GM12865 (cell line): ENCODE data around the gene ITGB1BP2.
"Not testable (repeated sequence)": the region's sequence is repeated elsewhere in the genome, so short reads cannot be mapped to it uniquely, and the experiment has no call there.

Source experiments
- DNase-seq: peaks from one replicate; pipeline ENCODE4 v3.0.0; 2010; ENCODE audit warnings: low read depth
- H3K4me3 ChIP-seq: 2 replicates; pipeline ENCODE4 v1.5.1; 2011; ENCODE audit warnings: mild to moderate bottlenecking, low read depth, low read length, control low read depth
- TF ChIP-seq, protein P1 (sequence below): IDR thresholded peaks from 2 replicates; pipeline ENCODE4 v1.5.1; 2011; ENCODE audit warnings: low read length, control low read depth, low read depth, inconsistent platforms; ENCODE audit not compliant: insufficient read depth; ENCODE audit errors: missing control alignments

ITGB1BP2 gene

DNA sequence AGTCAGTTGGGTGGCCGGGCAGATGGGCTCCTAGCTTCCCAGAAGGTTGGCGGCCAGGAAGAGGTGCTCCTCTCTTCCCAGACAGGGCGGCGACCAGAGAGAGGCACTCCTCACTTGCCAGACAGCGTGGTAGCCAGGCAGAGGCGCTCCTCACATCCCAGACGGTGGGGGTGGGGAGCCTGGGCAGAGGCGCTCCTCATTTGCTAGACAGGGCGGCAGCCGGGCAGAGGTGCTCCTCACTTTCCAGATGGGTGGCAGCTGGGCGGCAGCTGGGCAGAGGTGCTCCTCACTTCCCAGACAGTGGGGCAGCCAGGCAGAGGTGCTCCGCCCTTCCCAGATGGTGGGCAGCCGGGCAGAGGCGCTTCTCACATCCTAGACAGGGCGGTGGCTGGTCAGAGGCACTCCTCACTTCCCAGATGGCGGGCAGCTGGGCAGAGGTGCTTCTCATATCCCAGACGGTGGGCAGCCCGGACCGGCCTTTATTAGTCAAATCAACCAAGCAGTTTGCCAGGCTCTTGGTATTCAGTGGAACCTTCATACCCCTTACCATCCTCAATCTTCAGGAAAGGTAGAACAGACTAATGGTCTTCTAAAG lies 31.7 kb upstream of the ITGB1BP2 start:
- no peak overlapping the region for H3K4me3 ChIP-seq
- no peak for DNase-seq
- TF ChIP-seq, protein P1, sequence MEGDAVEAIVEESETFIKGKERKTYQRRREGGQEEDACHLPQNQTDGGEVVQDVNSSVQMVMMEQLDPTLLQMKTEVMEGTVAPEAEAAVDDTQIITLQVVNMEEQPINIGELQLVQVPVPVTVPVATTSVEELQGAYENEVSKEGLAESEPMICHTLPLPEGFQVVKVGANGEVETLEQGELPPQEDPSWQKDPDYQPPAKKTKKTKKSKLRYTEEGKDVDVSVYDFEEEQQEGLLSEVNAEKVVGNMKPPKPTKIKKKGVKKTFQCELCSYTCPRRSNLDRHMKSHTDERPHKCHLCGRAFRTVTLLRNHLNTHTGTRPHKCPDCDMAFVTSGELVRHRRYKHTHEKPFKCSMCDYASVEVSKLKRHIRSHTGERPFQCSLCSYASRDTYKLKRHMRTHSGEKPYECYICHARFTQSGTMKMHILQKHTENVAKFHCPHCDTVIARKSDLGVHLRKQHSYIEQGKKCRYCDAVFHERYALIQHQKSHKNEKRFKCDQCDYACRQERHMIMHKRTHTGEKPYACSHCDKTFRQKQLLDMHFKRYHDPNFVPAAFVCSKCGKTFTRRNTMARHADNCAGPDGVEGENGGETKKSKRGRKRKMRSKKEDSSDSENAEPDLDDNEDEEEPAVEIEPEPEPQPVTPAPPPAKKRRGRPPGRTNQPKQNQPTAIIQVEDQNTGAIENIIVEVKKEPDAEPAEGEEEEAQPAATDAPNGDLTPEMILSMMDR: no peak

DNA sequence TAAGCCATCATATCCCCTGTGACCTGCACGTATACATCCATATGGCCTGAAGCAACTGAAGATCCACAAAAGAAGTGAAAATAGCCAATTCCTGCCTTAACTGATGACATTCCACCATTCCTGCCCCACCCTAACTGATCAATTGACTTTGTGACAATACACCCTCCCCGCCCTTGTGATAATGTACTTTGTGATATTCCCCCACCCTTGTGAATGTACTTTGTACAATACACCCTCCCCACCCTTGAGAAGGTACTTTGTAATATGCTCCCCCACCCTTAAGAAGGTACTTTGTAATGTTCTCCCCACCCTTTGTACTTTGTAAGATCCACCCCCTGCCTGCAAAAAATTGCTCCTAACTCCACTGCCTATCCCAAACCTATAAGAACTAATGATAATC lies 29.2 kb upstream of the ITGB1BP2 start:
- H3K4me3 ChIP-seq, DNase-seq: not testable (repeated sequence)

DNA sequence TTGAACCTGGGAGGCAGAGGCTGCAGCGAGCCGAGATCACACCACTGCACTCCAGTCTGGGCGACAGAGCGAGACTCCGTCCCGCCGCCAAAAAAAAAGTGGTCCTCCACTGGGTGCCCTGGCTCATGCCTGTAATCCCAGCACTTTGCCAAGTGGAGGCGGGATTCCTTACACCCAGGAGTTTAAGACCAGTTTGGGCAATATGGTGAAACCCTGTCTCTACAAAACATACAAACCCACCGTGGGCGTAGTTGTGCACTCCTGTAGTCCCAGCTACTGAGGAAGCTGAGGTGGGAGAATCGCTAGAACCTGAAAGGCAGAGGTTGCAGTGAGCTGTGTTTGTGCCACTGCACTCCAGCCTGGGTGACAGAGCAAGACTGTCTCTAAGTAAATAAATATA lies 20.2 kb upstream of the ITGB1BP2 start:
- not testable (repeated sequence) for H3K4me3 ChIP-seq, DNase-seq

DNA sequence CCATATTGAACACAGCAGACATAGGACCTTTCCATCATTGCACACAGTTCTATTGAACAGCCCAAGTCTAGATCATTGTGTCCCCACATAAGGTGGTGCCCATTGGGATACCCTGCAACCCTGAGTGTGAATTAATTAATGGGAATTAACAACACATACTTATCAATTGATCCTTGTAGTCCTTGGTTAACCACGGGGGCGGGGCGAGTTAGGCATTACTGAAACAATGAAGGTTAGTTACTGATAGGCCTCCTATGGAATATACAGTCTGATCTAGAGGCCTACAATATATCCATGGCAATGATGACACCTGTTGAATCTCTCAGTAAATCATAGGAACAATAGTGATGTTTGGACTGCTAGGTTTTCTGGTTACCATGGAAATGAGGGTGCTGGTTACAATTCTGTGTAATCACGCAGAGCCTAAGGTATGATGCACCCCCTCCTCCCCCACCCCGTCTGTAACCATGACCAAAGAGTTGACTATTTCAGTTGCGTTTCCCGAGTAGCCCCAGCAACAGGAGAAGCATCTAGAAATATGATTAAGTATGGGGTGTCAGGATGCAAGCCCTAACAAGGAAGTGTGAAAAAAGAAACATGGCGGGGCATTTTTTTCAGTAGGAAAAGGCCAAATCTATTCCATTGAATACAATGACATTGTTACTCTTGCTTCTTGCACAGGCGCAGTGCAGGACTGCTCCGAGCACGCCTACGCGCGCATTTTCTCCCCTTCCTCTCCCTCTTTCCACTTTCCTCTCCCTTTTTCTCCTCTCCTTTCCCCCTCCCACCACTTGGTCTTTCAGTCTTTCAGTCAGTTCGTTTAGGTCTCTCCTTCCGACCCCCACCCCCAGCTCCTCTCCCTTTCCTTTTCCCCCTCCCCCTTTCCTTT lies 18.8 kb upstream of the ITGB1BP2 start:
- DNase-seq: peak; percentile 73

DNA sequence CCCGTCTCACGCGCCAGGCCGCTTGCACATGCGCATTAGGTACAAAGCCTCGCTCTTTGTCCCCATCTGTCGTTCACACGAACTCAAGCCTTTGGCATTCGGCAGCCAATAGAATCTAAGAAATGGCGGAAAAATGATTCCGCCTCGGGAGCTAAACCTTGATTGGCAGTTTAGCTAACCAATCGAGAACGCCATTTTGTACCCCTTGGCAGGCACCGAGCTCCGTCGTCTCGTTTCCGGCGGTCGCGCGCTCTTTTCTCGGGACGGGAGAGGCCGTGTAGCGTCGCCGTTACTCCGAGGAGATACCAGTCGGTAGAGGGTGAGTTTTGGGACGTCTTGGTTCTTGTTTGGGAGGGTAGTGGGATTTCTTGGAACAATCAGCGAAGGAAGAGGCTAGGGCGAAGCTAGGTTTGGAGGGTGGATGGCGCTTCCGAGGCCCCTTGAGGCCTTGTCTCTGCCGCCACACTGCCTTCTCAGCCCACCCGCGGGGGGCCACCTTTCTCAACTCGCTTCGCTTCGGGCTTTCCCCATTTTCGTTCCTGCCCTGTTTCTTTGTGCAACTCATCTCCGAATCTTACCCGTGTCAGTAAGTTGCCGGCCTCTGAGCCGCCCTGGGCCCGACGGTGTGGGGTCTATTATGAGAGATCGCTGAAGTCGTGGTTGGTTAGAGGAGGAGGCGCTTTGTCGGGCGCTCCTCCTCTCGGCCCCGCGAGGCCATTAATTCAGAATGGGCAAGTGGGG lies 18.0 kb upstream of the ITGB1BP2 start, which contains the start of gene NONO:
NONO (plus strand) TSS at position 233 of the 741 bp plus-strand sequence. CDS start 7,003 bp downstream, outside the sequence.
- peak within 1 kb of the TSS; percentile 88 for H3K4me3 ChIP-seq
- TF ChIP-seq, protein P1: no peak
- peak; percentile 99 for DNase-seq

More for the DNA sequence above, 18.8 kb upstream of the ITGB1BP2 start:
- peak overlapping the region; percentile 65 for H3K4me3 ChIP-seq
- TF ChIP-seq, protein P1: no peak

DNA sequence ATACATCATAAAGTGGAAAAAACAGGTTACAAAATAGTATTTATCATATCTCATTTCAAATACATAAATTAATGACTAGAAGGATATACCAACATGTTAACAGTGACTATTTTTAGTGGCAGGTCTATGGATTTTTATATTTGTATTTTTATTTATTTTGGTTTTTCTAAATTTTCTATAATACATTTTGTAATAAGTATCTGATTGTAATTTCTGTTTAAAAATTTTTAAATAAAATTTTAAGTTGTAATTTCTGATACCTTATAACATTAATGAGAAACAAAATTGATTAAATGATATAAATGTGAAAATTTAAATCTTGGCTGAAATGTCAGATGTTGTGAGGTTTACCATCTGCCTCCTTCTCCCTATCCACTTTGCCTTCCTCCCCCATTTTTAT lies 15.6 kb upstream of the ITGB1BP2 start:
- no peak for DNase-seq
- H3K4me3 ChIP-seq: peak overlapping the region; percentile 88

DNA sequence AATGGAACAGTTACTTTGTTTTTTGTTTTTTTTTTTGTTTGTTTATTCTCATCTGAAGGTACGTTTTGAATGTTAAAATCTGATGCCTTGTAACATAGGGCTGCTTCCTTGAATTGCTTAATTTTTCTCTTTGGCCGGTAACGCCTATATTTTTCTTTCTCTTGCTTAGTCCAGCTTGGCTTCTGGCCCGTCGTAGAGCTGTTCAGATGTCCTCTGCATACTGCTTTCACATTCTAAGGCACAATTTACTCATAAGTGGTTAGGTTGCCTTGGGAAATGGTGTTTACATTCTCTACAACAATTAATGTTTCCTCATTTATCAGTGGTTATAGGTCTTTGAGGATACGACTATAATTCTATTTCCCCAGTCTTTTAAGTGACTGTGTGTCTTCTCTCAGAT lies 10.2 kb upstream of the ITGB1BP2 start:
- TF ChIP-seq, protein P1: no peak
- H3K4me3 ChIP-seq: no peak overlapping the region
- DNase-seq: no peak

More for the DNA sequence above, 15.6 kb upstream of the ITGB1BP2 start:
- TF ChIP-seq, protein P1: no peak
